GM18502 (cell line): Measurements from ENCODE around the gene AKR1B1.

Experiments used
- ATAC-seq: cut with Tn5 transposase; IDR thresholded peaks from one replicate; pipeline ENCODE4 v1.9.1; 2021; ENCODE audit warnings: mild to moderate bottlenecking; ENCODE audit not compliant: unreplicated experiment, poor library complexity

The AKR1B1 gene

DNA sequence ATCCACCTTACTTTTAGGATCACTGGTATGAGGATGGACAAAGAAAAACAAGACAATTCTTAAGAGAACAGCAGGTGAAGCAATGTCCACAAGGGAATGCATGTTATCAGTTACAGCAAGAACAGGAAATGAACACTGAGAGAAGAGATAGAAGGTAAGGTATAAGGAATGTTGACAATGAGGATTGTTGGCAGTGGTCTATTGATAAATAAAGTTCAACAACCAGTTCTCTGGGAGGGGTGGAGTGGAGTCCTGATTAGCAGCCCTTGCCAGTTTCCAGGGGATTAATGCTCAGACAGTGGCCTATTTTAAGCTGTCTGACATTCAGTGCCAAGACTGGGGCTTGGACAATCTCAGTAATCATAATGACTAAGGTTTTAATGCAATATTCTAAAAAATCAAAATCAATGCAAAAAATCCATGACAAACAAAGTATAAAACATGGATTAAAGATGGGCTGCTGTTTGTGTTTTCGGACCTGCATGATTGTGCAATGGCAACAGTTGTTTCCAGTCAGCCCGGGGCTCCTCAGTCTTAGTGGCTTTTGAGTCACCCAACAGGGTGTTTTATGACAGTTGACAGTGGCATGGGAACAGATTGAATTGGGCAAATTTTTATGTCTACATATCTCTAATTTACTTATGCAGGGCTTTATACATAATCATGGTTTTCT, 13.8 kb upstream of the AKR1B1 start:
- ATAC-seq = no peak

GRCh38 chr7:134470864-134471263, 12.0 kb upstream of the AKR1B1 start:
- no peak for ATAC-seq

GRCh38 chr7:134469622-134470021, 10.7 kb upstream of the AKR1B1 start:
- ATAC-seq = no peak

GRCh38 chr7:134468475-134468874, 9.6 kb upstream of the AKR1B1 start:
- no peak for ATAC-seq

- ATAC-seq = no peak
Observed at GRCh38 chr7:134468054-134468453, 9.2 kb upstream of the AKR1B1 start.

DNA sequence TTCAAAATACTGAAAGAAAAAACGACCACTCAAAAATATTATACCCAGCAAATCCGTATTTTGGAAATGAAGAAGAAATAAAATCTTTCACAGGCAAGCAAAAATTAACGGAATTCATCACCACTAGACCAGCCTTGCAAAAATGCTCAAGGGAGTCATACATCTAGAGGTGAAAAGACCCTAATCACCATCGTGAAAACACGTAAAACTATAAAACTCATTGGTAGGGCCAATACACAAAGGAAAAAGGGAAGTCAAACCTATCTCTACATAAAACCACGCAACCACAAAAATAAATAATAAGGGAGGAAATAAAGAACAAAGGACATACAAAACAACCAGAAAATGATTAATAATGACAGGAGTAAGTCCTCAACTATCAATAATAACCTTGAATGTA, 6.6 kb upstream of the AKR1B1 start:
- ATAC-seq = no peak

- ATAC-seq = no peak
Observed at GRCh38 chr7:134464496-134464895, 5.6 kb upstream of the AKR1B1 start.

- no peak for ATAC-seq
Observed at GRCh38 chr7:134463751-134464150, 4.9 kb upstream of the AKR1B1 start.

DNA sequence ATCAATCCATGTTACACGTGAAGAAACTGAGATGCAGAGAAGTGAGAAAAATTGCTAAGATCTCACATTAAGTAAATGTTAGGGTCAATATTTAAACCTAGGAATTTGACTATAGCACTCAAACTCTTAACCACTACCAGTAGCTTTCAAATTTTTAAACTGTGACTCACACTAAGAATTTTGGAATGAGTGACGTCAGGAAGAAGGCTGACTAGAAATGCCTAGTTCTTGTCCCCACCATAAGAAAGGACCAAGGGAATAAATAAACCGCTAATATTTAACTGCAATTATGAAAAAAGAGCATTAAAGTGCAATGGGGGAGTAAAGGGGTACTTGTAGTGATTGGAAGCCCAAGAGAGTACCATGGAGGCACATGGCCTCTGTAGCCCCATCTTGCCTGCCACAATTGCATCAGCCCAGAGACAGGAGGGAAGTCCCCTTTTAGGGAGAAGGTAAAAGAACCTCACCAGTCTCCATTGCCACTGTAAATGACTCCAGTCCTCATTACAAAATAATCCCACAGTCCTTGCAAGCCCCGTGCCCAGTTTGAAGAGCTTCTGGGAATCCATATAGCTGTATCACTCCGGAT, 3.5 kb upstream of the AKR1B1 start:
- ATAC-seq = no peak

GRCh38 chr7:134461916-134462315, 3.0 kb upstream of the AKR1B1 start:
- ATAC-seq = no peak

DNA sequence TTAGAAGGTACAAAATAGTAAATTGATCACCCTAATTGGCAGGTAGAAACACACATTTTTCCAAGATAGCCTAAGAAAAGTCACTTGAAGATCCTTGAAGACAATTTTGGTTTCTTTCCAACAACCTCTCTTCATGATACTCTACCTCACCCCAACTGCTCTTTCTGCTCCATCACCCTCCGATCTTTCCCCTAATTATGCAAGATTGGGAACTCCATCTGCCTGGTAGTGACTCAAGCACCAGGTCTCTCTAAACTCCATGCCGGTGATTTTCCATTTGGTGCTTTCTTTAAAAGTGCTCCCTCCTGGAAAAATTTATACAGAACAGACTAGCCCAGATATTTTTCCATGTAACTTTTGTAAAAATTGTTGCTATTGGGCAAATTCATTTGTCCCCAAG, 1.1 kb upstream of the AKR1B1 start:
- ATAC-seq = no peak

- ATAC-seq = peak; percentile 59
Observed at GRCh38 chr7:134458341-134458805, 527 bp downstream of the AKR1B1 start.

DNA sequence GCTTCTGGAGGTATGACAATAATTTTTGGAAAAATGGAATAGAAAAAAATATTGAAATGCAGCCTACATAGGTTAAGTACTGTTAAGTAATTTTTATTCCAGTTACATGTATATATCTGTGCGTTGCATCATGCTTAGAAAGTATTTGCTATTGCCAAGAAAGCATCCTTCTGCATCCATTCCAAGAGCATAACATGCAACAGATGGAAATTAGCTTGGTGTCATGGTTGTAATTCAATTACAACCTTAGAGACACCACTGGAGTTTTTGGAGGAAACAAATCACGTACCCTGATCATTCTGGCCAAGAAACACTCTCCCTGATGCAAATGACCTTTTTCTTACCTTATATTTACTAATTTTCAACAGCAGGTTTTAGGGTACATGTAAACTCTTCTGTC, 1.7 kb downstream of the AKR1B1 start:
- ATAC-seq = no peak

DNA sequence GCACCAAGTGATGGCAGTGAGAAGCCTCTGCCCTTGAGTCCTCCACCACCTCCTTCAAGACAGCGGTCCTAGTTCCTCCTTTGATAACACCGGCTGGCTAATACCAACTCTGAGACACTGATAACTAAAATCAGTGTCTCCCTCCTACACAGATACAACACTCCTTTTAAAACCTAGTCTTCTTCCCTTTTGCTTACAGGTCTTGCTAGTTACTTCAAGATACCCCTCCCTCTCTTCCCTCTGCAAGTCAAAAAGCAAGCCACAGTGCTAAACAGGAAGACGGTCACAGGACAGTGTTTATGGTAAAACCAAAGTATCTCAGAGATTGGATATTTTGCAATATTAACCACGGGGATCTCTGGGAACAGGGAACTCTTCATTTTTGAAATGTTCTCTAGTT, 4.6 kb downstream of the AKR1B1 start:
- no peak for ATAC-seq

GRCh38 chr7:134453518-134453917, 5.4 kb downstream of the AKR1B1 start:
- no peak for ATAC-seq

DNA sequence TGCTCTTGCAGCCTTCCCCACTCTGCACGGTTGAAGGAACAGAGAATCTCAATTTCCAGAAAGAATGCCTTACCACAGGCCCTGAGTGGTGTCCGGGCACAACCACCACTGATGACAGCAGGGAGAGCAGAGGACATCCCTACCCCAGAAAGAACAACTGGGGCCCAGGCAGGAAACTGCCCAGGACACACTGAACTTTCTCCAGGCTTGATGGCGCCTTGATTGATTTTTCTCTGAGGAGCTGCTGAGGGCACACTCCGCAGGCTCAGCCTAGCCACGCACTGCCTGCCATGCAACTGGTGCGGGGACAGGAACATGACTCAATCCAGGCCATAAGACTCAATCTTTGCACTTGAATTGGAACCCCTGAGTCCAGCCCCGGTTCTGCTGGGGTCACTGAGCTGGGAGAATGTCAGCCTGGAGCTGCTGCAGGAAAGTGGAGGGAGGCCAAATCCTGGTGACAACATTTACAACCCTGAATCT, 5.9 kb downstream of the AKR1B1 start:
- no peak for ATAC-seq

GRCh38 chr7:134452419-134452838, 6.5 kb downstream of the AKR1B1 start:
- ATAC-seq = no peak

GRCh38 chr7:134451656-134452055, 7.2 kb downstream of the AKR1B1 start:
- no peak for ATAC-seq

GRCh38 chr7:134450294-134451000, 8.5 kb downstream of the AKR1B1 start:
- no peak for ATAC-seq

GRCh38 chr7:134449680-134450079, 9.2 kb downstream of the AKR1B1 start:
- no peak for ATAC-seq
